CD4-positive, alpha-beta T cell treated with Interleukin-6 for 4 hours (primary cell): Measurements from ENCODE around the gene KCNK10.

Experiments
- DNase-seq: peaks from one replicate; pipeline ENCODE4 v3.0.0-alpha.2; 2020; ENCODE audit warnings: mixed read lengths

KCNK10 gene

GRCh38 chr14:88321692-88322503 lies 1.2 kb downstream of the KCNK10 start:
- DNase-seq, result no peak

- DNase-seq, result no peak
Measured at GRCh38 chr14:88318406-88318805, 4.7 kb downstream of the KCNK10 start.

GRCh38 chr14:88316521-88316920 lies 6.5 kb downstream of the KCNK10 start:
- DNase-seq, result no peak

- no peak for DNase-seq
Measured at GRCh38 chr14:88312257-88312656, 10.8 kb downstream of the KCNK10 start.

GRCh38 chr14:88311780-88312179 lies 11.3 kb downstream of the KCNK10 start:
- DNase-seq, result no peak

- no peak for DNase-seq
Measured at GRCh38 chr14:88310449-88310848, 12.6 kb downstream of the KCNK10 start.

GRCh38 chr14:88310021-88310420 lies 13.0 kb downstream of the KCNK10 start:
- no peak for DNase-seq

- no peak for DNase-seq
Measured at GRCh38 chr14:88305528-88306322, 17.3 kb downstream of the KCNK10 start.

GRCh38 chr14:88303041-88303440 lies 20.0 kb downstream of the KCNK10 start:
- no peak for DNase-seq

GRCh38 chr14:88301381-88301780 lies 21.7 kb downstream of the KCNK10 start:
- DNase-seq, result no peak

GRCh38 chr14:88300817-88301216 lies 22.3 kb downstream of the KCNK10 start:
- DNase-seq, result no peak

- no peak for DNase-seq
Measured at GRCh38 chr14:88299865-88300530, 23.1 kb downstream of the KCNK10 start.

- DNase-seq, result no peak
Measured at GRCh38 chr14:88297306-88297705, 25.8 kb downstream of the KCNK10 start.

GRCh38 chr14:88296351-88296750 lies 26.7 kb downstream of the KCNK10 start:
- no peak for DNase-seq

- DNase-seq, result no peak
Measured at GRCh38 chr14:88289996-88290395, 33.1 kb downstream of the KCNK10 start.

GRCh38 chr14:88289234-88289633 lies 33.8 kb downstream of the KCNK10 start:
- no peak for DNase-seq

- DNase-seq, result no peak
Measured at GRCh38 chr14:88286309-88286708, 36.8 kb downstream of the KCNK10 start.

- no peak for DNase-seq
Measured at GRCh38 chr14:88281447-88281846, 41.6 kb downstream of the KCNK10 start.

- DNase-seq, result no peak
Measured at GRCh38 chr14:88276923-88277596, 46.0 kb downstream of the KCNK10 start.

GRCh38 chr14:88272390-88273269 lies 50.4 kb downstream of the KCNK10 start:
- no peak for DNase-seq

GRCh38 chr14:88271205-88271604 lies 51.9 kb downstream of the KCNK10 start:
- DNase-seq, result no peak

- no peak for DNase-seq
Measured at GRCh38 chr14:88270776-88271175, 52.3 kb downstream of the KCNK10 start.
